ENCODE data around the gene ZNF335. TPM values are rescaled to one million over a fixed set of nuclear protein-coding genes. Genes with fewer than 3 reads are reported as not detected.

Gene ZNF335
- total and polyA plus RNA-seq, 2 donors (not counting 3 experiments of a cell fraction or from before 2014, with no cell fraction given): 17.3 to 22.8 TPM

DNA sequence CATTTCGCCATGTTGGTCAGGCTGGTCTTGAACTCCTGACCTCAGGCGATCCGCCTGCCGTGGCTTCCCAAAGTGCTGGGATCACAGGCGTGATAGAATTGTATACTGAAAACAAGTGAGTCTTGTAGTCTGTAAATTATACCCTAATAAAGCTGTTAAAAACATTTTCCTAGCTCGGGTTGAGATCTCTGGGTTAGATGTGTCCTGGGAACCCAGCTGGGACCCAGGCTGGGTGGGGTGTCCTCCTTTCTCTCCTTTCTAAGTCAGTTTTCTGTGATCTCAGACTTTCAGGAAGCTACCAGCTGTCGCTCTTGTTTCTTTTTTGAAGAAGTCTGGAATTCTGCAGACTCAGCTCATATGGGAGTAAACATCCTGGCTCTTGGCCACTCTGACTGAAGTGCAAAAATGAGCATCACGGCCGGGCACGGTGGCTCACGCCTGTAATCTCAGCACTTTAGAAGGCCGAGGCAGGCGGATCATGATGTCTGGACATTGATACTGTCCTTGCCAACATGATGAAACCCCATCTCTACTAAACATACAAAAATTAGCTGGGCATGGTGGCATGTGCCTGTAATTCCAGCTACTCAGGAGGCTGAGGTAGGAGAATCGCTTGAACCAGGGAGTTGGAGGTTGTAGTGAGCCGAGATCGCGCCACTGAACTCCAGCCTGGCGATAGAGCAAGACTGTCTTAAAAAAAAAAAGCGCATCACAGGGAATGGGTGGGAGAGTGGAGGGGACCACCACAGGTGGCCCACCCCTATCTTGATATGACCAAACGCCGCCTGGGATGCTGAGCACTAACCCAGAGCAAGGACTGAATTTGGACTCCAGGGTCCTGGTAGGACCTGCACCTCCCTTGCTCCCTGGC, 47.4 kb downstream of the ZNF335 start:
- H3K27ac ChIP-seq (ENCODE audit: insufficient read depth, low read depth, low read length): no peak overlapping the region
- no peak overlapping the region for H3K9ac ChIP-seq (replicated peaks; ENCODE audit: extremely low read depth, insufficient read depth, low read length)
- FAIRE-seq (peak; percentile 83), DNase-seq (ENCODE audit: low read depth, low spot score) (peak; percentile 73)
- TF ChIP-seq, protein P1, sequence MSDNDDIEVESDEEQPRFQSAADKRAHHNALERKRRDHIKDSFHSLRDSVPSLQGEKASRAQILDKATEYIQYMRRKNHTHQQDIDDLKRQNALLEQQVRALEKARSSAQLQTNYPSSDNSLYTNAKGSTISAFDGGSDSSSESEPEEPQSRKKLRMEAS (IDR thresholded peaks at IDR 0.05; ENCODE audit: insufficient read depth, insufficient read length): no peak
- peaks cover 14% of the 10 kb centered on the region for H3K4me1 ChIP-seq (ENCODE audit: control insufficient read depth, extremely low read depth, insufficient read depth, low read length)
- H2AFZ ChIP-seq (ENCODE audit: low read depth, low read length): peak overlapping the region; percentile 72
- no peaks in the 10 kb centered on the region for H3K36me3 ChIP-seq (ENCODE audit: control insufficient read depth in 2 of 2, extremely low read depth in 1 of 2, insufficient read depth in 2 of 2, low read length in 2 of 2)
- POLR2A ChIA-PET: interaction anchor here (0.7 to 2.8 kb wide), 3 partner anchors 10 to 23 kb away, joined by 3 to 20 read pairs (median 4); partner anchors contain the start of genes PCIF1 and PLTP
- intact Hi-C loops (cut with micrococcal nuclease): no loop called here
- H3K9me1 ChIP-seq (replicated peaks; ENCODE audit: control insufficient read depth, extremely low read depth, insufficient read depth, low read length): no peaks in the 10 kb centered on the region
- H3K9me3 ChIP-seq (replicated peaks; ENCODE audit: control insufficient read depth, insufficient read depth, low read length): no peaks in the 10 kb centered on the region
- H4K20me1 ChIP-seq (replicated peaks; ENCODE audit: control insufficient read depth, extremely low read depth, insufficient read depth, low read length): no peaks in the 10 kb centered on the region
- peak overlapping the region in 1 of 3 experiments; percentile 2 for H3K4me3 ChIP-seq (replicated peaks in 1 of 3; ENCODE audit: insufficient read depth in 1 of 3, low read depth in 1 of 3, low read length in 3 of 3)
- dilution Hi-C loops (cut with MboI; ENCODE audit: extremely low pct_ligation_motif_present, low sequenced_read_pairs): no loop called here
- CTCF ChIA-PET: interaction anchor here (0.9 to 1.9 kb wide), 5 partner anchors 8 to 35 kb away, joined by 4 to 12 read pairs (median 6); partner anchors contain the start of genes CTSA, NEURL2, PCIF1 and PLTP
- no TSS peak for BruUV-seq (replicated peaks)
- peak overlapping the region; percentile 30 for H3K4me2 ChIP-seq (ENCODE audit: insufficient read depth, low read length)
- no peaks in the 10 kb centered on the region for H3K27me3 ChIP-seq (ENCODE audit: control insufficient read depth in 2 of 2, insufficient read depth in 2 of 2, low read length in 2 of 2)
- H3K79me2 ChIP-seq (ENCODE audit: control insufficient read depth, insufficient read depth, low read length): no peaks in the 10 kb centered on the region

GRCh38 chr20:45921337-45922189, 50.4 kb downstream of the ZNF335 start:
- FAIRE-seq (no peak), DNase-seq (ENCODE audit: low read depth, low spot score) (no peak)
- peaks cover 25% of the 10 kb centered on the region for H3K4me1 ChIP-seq (ENCODE audit: control insufficient read depth, extremely low read depth, insufficient read depth, low read length)
- intact Hi-C loops (cut with micrococcal nuclease) (no loop called here), dilution Hi-C loops (cut with MboI; ENCODE audit: extremely low pct_ligation_motif_present, low sequenced_read_pairs) (no loop called here)
- H3K9me3 ChIP-seq (replicated peaks; ENCODE audit: control insufficient read depth, insufficient read depth, low read length): no peaks in the 10 kb centered on the region
- H3K9ac ChIP-seq (replicated peaks; ENCODE audit: extremely low read depth, insufficient read depth, low read length): no peak overlapping the region
- H3K4me2 ChIP-seq (ENCODE audit: insufficient read depth, low read length): no peak overlapping the region
- H3K27me3 ChIP-seq (ENCODE audit: control insufficient read depth in 2 of 2, insufficient read depth in 2 of 2, low read length in 2 of 2): no peaks in the 10 kb centered on the region
- no peak overlapping the region for H3K27ac ChIP-seq (ENCODE audit: insufficient read depth, low read depth, low read length)
- no peaks in the 10 kb centered on the region for H3K36me3 ChIP-seq (ENCODE audit: control insufficient read depth in 2 of 2, extremely low read depth in 1 of 2, insufficient read depth in 2 of 2, low read length in 2 of 2)
- H2AFZ ChIP-seq (ENCODE audit: low read depth, low read length): no peak overlapping the region
- H3K79me2 ChIP-seq (ENCODE audit: control insufficient read depth, insufficient read depth, low read length): no peaks in the 10 kb centered on the region
- no peaks in the 10 kb centered on the region for H4K20me1 ChIP-seq (replicated peaks; ENCODE audit: control insufficient read depth, extremely low read depth, insufficient read depth, low read length)
- BruUV-seq (replicated peaks): no TSS peak
- TF ChIP-seq POLR2AphosphoS5 (IDR thresholded peaks at IDR 0.05; ENCODE audit: insufficient read depth, low read depth, low read length) (no peak), EZH2 (IDR thresholded peaks at IDR 0.05; ENCODE audit: borderline replicate concordance, low read depth, low read length, severe bottlenecking) (no peak), CTCF (IDR thresholded peaks at IDR 0.05; ENCODE audit: extremely low read depth in 1 of 2, insufficient read depth in 1 of 2, low read depth in 1 of 2, low read length in 2 of 2) (no peak), GATA2 (IDR thresholded peaks at IDR 0.05; ENCODE audit: insufficient read depth, insufficient read length, low read depth, low read length) (no peak), FOS (IDR thresholded peaks at IDR 0.05; ENCODE audit: borderline replicate concordance, insufficient read depth, low read length) (no peak), POLR2A (IDR thresholded peaks at IDR 0.05; ENCODE audit: low read depth, low read length) (no peak), JUN (IDR thresholded peaks at IDR 0.05; ENCODE audit: borderline replicate concordance, insufficient read depth, insufficient read length, low read depth) (no peak), MYC (IDR thresholded peaks at IDR 0.05; ENCODE audit: low read depth, low read length) (no peak)
- TF ChIP-seq, protein P1 (IDR thresholded peaks at IDR 0.05; ENCODE audit: insufficient read depth, insufficient read length): no peak
- no peaks in the 10 kb centered on the region for H3K9me1 ChIP-seq (replicated peaks; ENCODE audit: control insufficient read depth, extremely low read depth, insufficient read depth, low read length)
- H3K4me3 ChIP-seq (replicated peaks in 1 of 3; ENCODE audit: insufficient read depth in 1 of 3, low read depth in 1 of 3, low read length in 3 of 3): no peak overlapping the region
- ChIA-PET POLR2A (interaction anchor here (0.5 to 2.5 kb wide), 2 partner anchors 13 to 1349 kb away, joined by 4 to 20 read pairs; partner anchors contain the start of gene PCIF1), CTCF (interaction anchor here (1.1 to 1.5 kb wide), 2 partner anchors 13 to 48 kb away, joined by 4 to 5 read pairs; partner anchors contain the start of gene PCIF1)
